Esophagus squamous epithelium (tissue), 5 donors: Measurements from ENCODE around the gene GLIS1. TPM values are rescaled to one million over a fixed set of nuclear protein-coding genes. Genes with fewer than 3 reads are reported as not detected.

ENCODE experiments used
- DNase-seq: peaks from one replicate; lab custom pipeline; 2025; lab: John Stamatoyannopoulos, UW
- H3K27ac ChIP-seq, 4 donors: fragments of 200-600 bp; sonication (generic); one replicate each; pipeline ENCODE4 v1.5.1; 2016 to 2019; ENCODE audit warnings: mild to moderate bottlenecking in 1 of 4
- H3K27me3 ChIP-seq, 4 donors: fragments of 200-600 bp; sonication (generic); 1 replicate in 3 of 4; 2 replicates in 1 of 4; pipeline versions ENCODE4 v1.5.1 to v1.6.0; 2017 to 2021; ENCODE audit warnings: antibody characterized with exemption in 1 of 4
- H3K36me3 ChIP-seq, 3 donors: fragments of 200-600 bp; sonication (generic); one replicate each; pipeline ENCODE4 v1.5.1; 2016 to 2019
- H3K4me1 ChIP-seq, 3 donors: fragments of 200-600 bp; sonication (generic); one replicate each; pipeline ENCODE4 v1.5.1; 2017 to 2019
- H3K4me3 ChIP-seq, 4 donors: fragments of 200-600 bp; sonication (generic); 1 replicate in 3 of 4; 2 replicates in 1 of 4; pipeline ENCODE4 v1.5.1; 2016 to 2019; ENCODE audit warnings: mild to moderate bottlenecking in 2 of 4, moderate library complexity in 1 of 4
- H3K9me3 ChIP-seq, 3 donors: fragments of 200-600 bp; sonication (generic); one replicate each; pipeline ENCODE4 v1.5.1; 2016 to 2019
- CTCF ChIP-seq, 6 experiments: fragments of 450-650 bp in 4 of 6; fragments of 200-600 bp in 2 of 6; sonication (generic) in 2 of 6; IDR thresholded peaks; one replicate each; pipeline ENCODE4 v1.5.1; 2016 to 2019; ENCODE audit warnings: antibody characterized with exemption in 6 of 6, mild to moderate bottlenecking in 4 of 6, moderate library complexity in 4 of 6
- POLR2A ChIP-seq, 4 donors: fragments of 450-650 bp; IDR thresholded peaks; one replicate each; pipeline ENCODE4 v1.6.1; 2017; ENCODE audit warnings: antibody characterized with exemption in 4 of 4, mild to moderate bottlenecking in 4 of 4, moderate library complexity in 3 of 4
- WGBS, 2 donors: methylation state at CpG; one replicate each; pipeline ENCODE4 v1.1.5; 2018; 5-methylcytosine and 5-hydroxymethylcytosine counted together
- intact Hi-C: fragments of 100-400 bp; cut with DNase I; formaldehyde crosslinking; loops from one replicate; pipeline ENCODE4 v1.15.0; 2022
- total RNA-seq, 4 donors: library from RNA; depleted of rRNA; stranded (reverse); fragments of >200 nt; gene quantifications; one replicate each; pipeline ENCODE4 v1.1.0, GENCODE V29; 2016
- donor health status: DM: yes; HTN: yes; CAD: no.

GLIS1 gene
- total RNA-seq, 4 donors from 2014 or later: 0.57 TPM; not detected in 3

GRCh38 chr1:53615101-53615500 is 123.9 kb downstream of the GLIS1 start:
- TF ChIP-seq CTCF (IDR thresholded peaks at IDR 0.05) (no peak), POLR2A (IDR thresholded peaks at IDR 0.05) (no peak)
- Histone ChIP-seq H3K4me1 (peaks cover 0 to 14% (median 0%) of the 10 kb centered on the region in 3 donors), H3K9me3 (peaks cover 0 to 12% (median 8%) of the 10 kb centered on the region in 3 donors), H3K27me3 (no peaks in the 10 kb centered on the region), H3K36me3 (no peaks in the 10 kb centered on the region), H3K27ac (no peak overlapping the region), H3K4me3 (no peak overlapping the region)
- 57 to 69% methylated on average over 3 to 4 of the region's 4 CpGs for WGBS, 2 donors
- DNase-seq: no peak
- intact Hi-C loops: no loop called here

- no peak for DNase-seq
- intact Hi-C loops: no loop called here
- no peak overlapping the region for H3K27ac ChIP-seq
- no peaks in the 10 kb centered on the region for H3K27me3 ChIP-seq
- H3K4me1 ChIP-seq: peaks cover 0 to 14% (median 0%) of the 10 kb centered on the region in 3 donors
- 68 to 72% methylated on average over 12 of the region's 12 CpGs for WGBS, 2 donors
- peaks cover 0 to 16% (median 10%) of the 10 kb centered on the region in 3 donors for H3K9me3 ChIP-seq
- TF ChIP-seq POLR2A (IDR thresholded peaks at IDR 0.05) (no peak), CTCF (IDR thresholded peaks at IDR 0.05) (no peak)
- H3K36me3 ChIP-seq: no peaks in the 10 kb centered on the region
- H3K4me3 ChIP-seq: no peak overlapping the region
These were observed 124.5 kb downstream of the GLIS1 start for GRCh38 chr1:53614231-53615021.

- peaks cover 0 to 18% (median 10%) of the 10 kb centered on the region in 3 donors for H3K9me3 ChIP-seq
- DNase-seq: no peak
- H3K27me3 ChIP-seq: no peaks in the 10 kb centered on the region
- intact Hi-C loops: no loop called here
- no peaks in the 10 kb centered on the region for H3K36me3 ChIP-seq
- no peak overlapping the region for H3K4me3 ChIP-seq
- H3K4me1 ChIP-seq: no peaks in the 10 kb centered on the region
- no peak for TF ChIP-seq CTCF (IDR thresholded peaks at IDR 0.05)
- no peak for TF ChIP-seq POLR2A (IDR thresholded peaks at IDR 0.05)
- H3K27ac ChIP-seq: no peak overlapping the region
These were observed 130.3 kb downstream of the GLIS1 start for GRCh38 chr1:53608676-53609075.

- intact Hi-C loops: no loop called here
- no peak overlapping the region for H3K27ac ChIP-seq
- H3K4me3 ChIP-seq: no peak overlapping the region
- DNase-seq: no peak
- H3K27me3 ChIP-seq: no peaks in the 10 kb centered on the region
- no peaks in the 10 kb centered on the region for H3K4me1 ChIP-seq
- H3K36me3 ChIP-seq: no peaks in the 10 kb centered on the region
- H3K9me3 ChIP-seq: peaks cover 0 to 18% (median 10%) of the 10 kb centered on the region in 3 donors
- 79 to 93% methylated on average over 2 of the region's 2 CpGs for WGBS, 2 donors
- no peak for TF ChIP-seq POLR2A (IDR thresholded peaks at IDR 0.05)
- TF ChIP-seq CTCF (IDR thresholded peaks at IDR 0.05): no peak
These were observed 130.9 kb downstream of the GLIS1 start for GRCh38 chr1:53608071-53608470.

GRCh38 chr1:53606651-53607051 is 132.3 kb downstream of the GLIS1 start:
- peaks cover 0 to 18% (median 10%) of the 10 kb centered on the region in 3 donors for H3K9me3 ChIP-seq
- no peak overlapping the region for H3K4me3 ChIP-seq
- intact Hi-C loops: no loop called here
- TF ChIP-seq CTCF (IDR thresholded peaks at IDR 0.05): no peak
- TF ChIP-seq POLR2A (IDR thresholded peaks at IDR 0.05): no peak
- H3K4me1 ChIP-seq: no peaks in the 10 kb centered on the region
- H3K27me3 ChIP-seq: no peaks in the 10 kb centered on the region
- H3K36me3 ChIP-seq: no peaks in the 10 kb centered on the region
- H3K27ac ChIP-seq: no peak overlapping the region
- DNase-seq: no peak
- WGBS, 2 donors: 46% methylated on average over 4 of the region's 19 CpGs; no CpG with 5 or more reads in 1 of the 2 donors
